ENCODE data around the gene RYR3.

The RYR3 gene

DNA sequence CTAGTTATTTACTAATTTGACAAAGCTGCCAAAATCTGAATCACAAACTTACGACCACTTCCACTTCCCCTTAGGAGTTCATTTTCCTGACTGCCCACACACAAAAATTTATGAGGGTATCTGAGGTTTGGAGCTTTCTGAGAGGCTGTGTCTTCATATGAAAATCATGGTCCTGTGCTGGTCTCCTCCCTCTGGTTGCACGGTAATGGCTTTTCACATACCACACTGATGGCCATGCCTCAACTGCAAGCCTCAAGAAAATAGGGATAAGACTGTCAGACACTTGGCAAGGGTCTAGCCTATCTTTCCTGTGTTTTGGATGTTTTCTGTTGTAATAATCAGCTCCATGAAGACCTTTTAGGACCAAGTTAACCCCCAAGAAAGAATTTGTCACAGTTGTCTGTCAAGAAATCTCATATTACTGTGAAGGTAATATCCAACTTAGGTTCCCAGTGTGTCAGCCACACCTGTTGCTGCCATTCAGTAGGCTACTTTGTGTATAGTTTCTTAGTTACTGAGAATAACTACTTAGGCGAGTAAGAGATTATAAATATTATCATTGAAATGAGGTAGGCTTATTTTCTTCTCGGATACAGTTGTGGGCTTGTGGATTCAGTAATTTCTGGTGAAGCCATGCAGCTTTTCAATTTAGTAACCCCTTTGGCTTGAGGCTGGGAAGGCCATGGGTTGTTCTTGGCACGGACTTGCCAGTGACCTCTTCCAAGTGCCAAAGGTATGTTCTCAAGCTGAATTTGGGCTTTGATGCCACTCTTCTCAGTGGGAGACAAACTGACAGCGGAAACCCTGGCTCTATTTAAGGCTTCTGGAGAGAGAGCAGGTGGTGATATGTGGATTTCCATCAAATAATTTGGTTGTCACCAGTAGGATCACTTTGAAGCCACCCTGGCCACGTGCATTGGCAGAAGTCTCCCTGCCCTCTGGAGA, 101.1 kb downstream of the RYR3 start:
- Histone ChIP-seq H3K27me3 (ENCODE audit: insufficient read depth, low read length) (no peaks in the 10 kb centered on the region), H3K4me3 (ENCODE audit: low read length) (no peak overlapping the region), H2AFZ (ENCODE audit: low read depth, low read length) (no peak overlapping the region), H3K36me3 (ENCODE audit: insufficient read depth, low read length) (no peaks in the 10 kb centered on the region), H3K9me3 (ENCODE audit: low read length) (no peaks in the 10 kb centered on the region), H3K4me1 (ENCODE audit: insufficient read depth, low read length) (no peaks in the 10 kb centered on the region)

DNA sequence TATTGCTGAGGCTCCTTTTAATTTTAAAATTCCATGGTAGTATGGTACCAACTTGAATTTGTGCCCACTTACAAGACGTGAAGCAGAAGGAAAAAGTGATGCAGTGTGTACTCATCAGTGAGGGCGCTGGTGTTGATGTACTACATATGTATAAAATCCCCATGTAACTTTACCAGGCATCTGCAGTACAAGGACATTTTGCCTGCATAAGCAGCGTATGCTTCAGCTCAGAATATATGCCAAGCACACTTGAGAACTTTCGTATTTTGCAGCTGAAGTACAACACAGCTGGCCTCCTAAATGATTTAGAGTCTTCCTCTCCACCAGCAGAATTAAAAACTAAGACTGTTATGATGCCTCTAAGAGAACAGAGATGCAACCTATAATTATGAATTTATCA, 108.9 kb downstream of the RYR3 start:
- H3K4me3 ChIP-seq (ENCODE audit: low read length), result no peak overlapping the region
- no peaks in the 10 kb centered on the region for H3K27me3 ChIP-seq (ENCODE audit: insufficient read depth, low read length)
- H3K4me1 ChIP-seq (ENCODE audit: insufficient read depth, low read length), result no peaks in the 10 kb centered on the region
- H2AFZ ChIP-seq (ENCODE audit: low read depth, low read length), result no peak overlapping the region
- H3K36me3 ChIP-seq (ENCODE audit: insufficient read depth, low read length), result no peaks in the 10 kb centered on the region
- no peaks in the 10 kb centered on the region for H3K9me3 ChIP-seq (ENCODE audit: low read length)

DNA sequence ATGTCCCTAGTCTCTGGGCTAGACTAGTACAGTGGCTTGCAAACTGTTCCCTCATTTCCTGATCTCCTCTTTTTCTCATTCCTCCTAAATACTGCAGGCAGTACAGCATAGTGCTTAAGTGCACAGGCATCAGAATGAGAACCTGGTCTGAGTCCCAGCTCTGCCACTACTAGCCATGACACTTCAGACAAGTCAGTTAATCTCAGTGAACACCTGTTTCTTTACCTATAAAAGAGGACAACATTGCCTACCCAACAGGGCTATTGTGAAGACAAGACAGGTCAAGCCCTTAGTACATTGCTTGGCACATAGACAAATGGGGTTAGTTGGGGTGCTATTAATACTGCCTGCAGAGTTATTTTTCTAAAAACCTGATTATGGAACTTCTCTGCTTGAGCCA, 113.3 kb downstream of the RYR3 start:
- no peaks in the 10 kb centered on the region for H3K4me1 ChIP-seq (ENCODE audit: insufficient read depth, low read length)
- H3K9me3 ChIP-seq (ENCODE audit: low read length), result no peaks in the 10 kb centered on the region
- no peak overlapping the region for H2AFZ ChIP-seq (ENCODE audit: low read depth, low read length)
- H3K4me3 ChIP-seq (ENCODE audit: low read length), result no peak overlapping the region
- no peaks in the 10 kb centered on the region for H3K36me3 ChIP-seq (ENCODE audit: insufficient read depth, low read length)
- no peaks in the 10 kb centered on the region for H3K27me3 ChIP-seq (ENCODE audit: insufficient read depth, low read length)

DNA sequence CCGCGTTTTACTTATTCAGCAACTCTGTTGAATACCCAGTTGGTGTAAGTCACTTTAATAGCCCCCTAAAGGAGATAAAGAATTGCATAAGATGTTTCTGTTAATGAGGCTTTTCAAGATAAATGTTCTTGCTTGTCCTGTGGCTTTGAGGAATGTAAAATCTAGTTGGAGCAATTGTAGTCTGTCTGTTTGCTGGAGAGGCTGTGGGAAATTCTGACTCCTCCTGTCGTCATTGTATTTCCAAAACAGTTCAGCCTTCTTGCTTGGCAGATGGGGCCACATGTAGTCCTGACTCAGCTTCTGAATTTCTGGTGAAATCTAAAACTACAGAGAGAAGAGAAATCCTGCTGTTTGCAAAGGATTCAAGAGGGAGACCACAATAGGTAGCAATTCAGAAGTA, 114.4 kb downstream of the RYR3 start:
- Histone ChIP-seq H3K4me1 (ENCODE audit: insufficient read depth, low read length) (no peaks in the 10 kb centered on the region), H3K27me3 (ENCODE audit: insufficient read depth, low read length) (no peaks in the 10 kb centered on the region), H2AFZ (ENCODE audit: low read depth, low read length) (no peak overlapping the region), H3K9me3 (ENCODE audit: low read length) (no peaks in the 10 kb centered on the region), H3K36me3 (ENCODE audit: insufficient read depth, low read length) (no peaks in the 10 kb centered on the region), H3K4me3 (ENCODE audit: low read length) (no peak overlapping the region)

DNA sequence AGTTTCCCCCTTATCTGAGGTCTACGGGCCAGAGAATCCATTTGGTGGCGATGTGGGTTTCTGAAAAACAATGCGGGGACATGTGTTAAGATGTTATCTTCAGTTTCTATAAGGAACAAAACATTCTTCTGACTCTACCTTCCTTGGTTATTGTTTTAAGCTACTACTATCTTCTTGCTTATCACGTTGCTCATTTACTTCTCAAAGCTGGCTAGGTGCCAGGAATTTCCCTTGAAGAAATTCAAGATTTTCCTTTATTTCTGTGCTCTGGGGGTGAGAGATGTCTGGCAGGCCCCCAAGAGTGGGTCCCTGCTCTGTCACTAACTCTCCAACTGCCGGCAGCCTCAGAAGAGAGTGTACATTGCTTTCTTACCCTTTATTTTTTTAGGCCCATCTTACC, 119.8 kb downstream of the RYR3 start:
- Histone ChIP-seq H3K4me1 (ENCODE audit: insufficient read depth, low read length) (no peaks in the 10 kb centered on the region), H2AFZ (ENCODE audit: low read depth, low read length) (no peak overlapping the region), H3K4me3 (ENCODE audit: low read length) (no peak overlapping the region), H3K36me3 (ENCODE audit: insufficient read depth, low read length) (no peaks in the 10 kb centered on the region), H3K27me3 (ENCODE audit: insufficient read depth, low read length) (no peaks in the 10 kb centered on the region), H3K9me3 (ENCODE audit: low read length) (no peaks in the 10 kb centered on the region)

DNA sequence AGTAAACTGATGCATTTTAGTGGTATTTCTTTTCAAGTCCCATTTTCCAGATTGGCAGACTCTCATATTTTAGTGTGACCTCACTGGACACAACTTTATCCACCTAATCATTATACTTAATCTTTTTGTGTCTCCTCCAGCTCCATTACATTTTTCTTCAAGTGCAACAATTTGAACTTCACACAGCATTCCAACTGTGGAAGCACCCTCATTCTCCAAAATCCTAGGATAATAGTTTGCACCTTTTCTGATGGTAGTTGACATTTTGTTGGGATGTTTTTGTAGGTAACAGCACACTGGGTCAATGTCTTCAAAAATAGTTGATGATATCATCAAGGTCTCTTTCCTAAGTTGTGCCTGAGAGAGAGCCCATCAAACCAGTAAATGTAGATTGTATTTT, 123.1 kb downstream of the RYR3 start:
- Histone ChIP-seq H3K9me3 (ENCODE audit: low read length) (no peaks in the 10 kb centered on the region), H3K27me3 (ENCODE audit: insufficient read depth, low read length) (no peaks in the 10 kb centered on the region), H2AFZ (ENCODE audit: low read depth, low read length) (no peak overlapping the region), H3K4me3 (ENCODE audit: low read length) (no peak overlapping the region), H3K36me3 (ENCODE audit: insufficient read depth, low read length) (no peaks in the 10 kb centered on the region), H3K4me1 (ENCODE audit: insufficient read depth, low read length) (no peaks in the 10 kb centered on the region)

DNA sequence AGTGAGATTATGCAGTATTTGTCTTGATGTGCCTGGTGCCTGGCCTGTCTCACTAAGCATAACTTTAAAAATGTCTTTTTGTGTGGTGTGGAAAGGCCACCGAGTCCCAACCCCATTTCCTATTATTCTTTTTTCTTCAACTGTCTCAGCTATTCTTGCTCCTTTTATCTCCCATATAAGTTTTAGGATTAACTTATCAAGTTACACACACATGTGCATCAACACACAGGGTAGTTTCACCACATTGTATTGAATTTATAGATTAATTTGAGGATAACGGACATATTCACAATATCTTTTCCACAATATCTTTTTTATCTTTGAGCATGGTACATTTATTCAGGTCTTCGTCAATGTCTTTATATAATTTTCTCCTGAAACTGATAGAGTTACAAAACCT, 127.6 kb downstream of the RYR3 start:
- Histone ChIP-seq H3K4me3 (ENCODE audit: low read length) (no peak overlapping the region), H3K9me3 (ENCODE audit: low read length) (no peaks in the 10 kb centered on the region), H3K36me3 (ENCODE audit: insufficient read depth, low read length) (no peaks in the 10 kb centered on the region), H3K27me3 (ENCODE audit: insufficient read depth, low read length) (no peaks in the 10 kb centered on the region), H3K4me1 (ENCODE audit: insufficient read depth, low read length) (no peaks in the 10 kb centered on the region), H2AFZ (ENCODE audit: low read depth, low read length) (no peak overlapping the region)

DNA sequence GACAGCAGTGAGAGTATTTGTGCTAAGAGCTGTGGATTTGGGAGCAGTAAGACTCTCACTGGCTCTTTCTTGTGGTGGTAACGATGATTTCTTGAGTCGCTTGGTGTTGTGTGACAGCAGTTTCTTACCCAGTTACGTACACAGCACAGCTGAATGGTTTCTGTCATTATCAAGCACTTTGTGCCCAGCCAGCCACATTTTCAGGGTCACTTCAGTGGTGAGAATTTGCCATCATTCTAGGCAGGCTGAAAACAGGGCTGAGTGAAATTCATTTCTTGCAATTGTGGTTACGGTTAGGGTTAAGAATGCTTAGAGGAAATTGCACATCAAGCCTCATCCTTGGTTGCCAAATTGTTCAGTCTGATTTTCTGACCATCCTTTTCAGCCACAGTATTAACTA, 130.1 kb downstream of the RYR3 start:
- no peak overlapping the region for H3K4me3 ChIP-seq (ENCODE audit: low read length)
- no peaks in the 10 kb centered on the region for H3K27me3 ChIP-seq (ENCODE audit: insufficient read depth, low read length)

DNA sequence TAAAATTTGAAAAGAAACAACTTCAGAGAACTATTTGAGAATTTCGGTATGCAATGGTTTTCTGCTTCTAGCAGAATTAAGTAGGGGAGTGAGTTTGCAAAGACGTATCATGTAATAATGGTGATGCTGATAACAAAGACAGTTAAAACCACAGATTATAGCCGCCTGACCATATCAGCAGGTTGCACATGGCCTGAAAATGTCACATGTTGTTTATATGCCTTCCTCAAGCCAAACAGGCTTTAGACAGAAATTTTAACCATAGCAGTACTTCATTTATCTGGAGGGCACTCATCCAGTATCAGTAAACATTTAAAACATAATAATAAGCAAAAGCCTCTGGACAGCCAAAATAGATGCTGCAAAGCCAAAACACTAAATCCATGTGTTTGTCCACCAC, 131.7 kb downstream of the RYR3 start:
- no peaks in the 10 kb centered on the region for H3K4me1 ChIP-seq (ENCODE audit: insufficient read depth, low read length)
- H3K9me3 ChIP-seq (ENCODE audit: low read length), result no peaks in the 10 kb centered on the region
- H3K4me3 ChIP-seq (ENCODE audit: low read length), result no peak overlapping the region
- no peak overlapping the region for H2AFZ ChIP-seq (ENCODE audit: low read depth, low read length)
- H3K36me3 ChIP-seq (ENCODE audit: insufficient read depth, low read length), result no peaks in the 10 kb centered on the region
- no peaks in the 10 kb centered on the region for H3K27me3 ChIP-seq (ENCODE audit: insufficient read depth, low read length)

More for the DNA sequence above, 130.1 kb downstream of the RYR3 start:
- Histone ChIP-seq H3K9me3 (ENCODE audit: low read length) (no peaks in the 10 kb centered on the region), H3K36me3 (ENCODE audit: insufficient read depth, low read length) (no peaks in the 10 kb centered on the region), H2AFZ (ENCODE audit: low read depth, low read length) (no peak overlapping the region), H3K4me1 (ENCODE audit: insufficient read depth, low read length) (no peaks in the 10 kb centered on the region)

DNA sequence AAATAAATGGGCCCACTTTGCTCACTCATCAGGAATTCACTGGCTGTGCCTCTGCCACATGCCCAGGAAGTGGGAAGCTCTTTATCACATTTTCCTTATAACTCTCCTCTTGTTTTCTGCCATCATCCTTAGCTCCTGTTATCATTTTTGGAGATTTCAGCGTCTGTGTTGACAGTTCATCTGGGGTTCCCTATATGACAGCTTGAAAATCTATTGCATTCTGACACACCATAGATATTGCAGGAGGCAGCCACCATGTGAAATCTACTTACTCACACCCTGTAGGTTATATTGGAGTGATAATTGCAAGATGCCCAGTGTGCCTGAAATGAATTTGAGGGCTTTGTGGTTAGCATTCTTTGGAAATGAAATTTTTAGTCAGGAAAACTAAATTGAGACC, 132.9 kb downstream of the RYR3 start:
- H3K4me1 ChIP-seq (ENCODE audit: insufficient read depth, low read length), result no peaks in the 10 kb centered on the region
- no peaks in the 10 kb centered on the region for H3K36me3 ChIP-seq (ENCODE audit: insufficient read depth, low read length)
- H3K4me3 ChIP-seq (ENCODE audit: low read length), result no peak overlapping the region
- H3K27me3 ChIP-seq (ENCODE audit: insufficient read depth, low read length), result no peaks in the 10 kb centered on the region
- no peaks in the 10 kb centered on the region for H3K9me3 ChIP-seq (ENCODE audit: low read length)
- no peak overlapping the region for H2AFZ ChIP-seq (ENCODE audit: low read depth, low read length)

DNA sequence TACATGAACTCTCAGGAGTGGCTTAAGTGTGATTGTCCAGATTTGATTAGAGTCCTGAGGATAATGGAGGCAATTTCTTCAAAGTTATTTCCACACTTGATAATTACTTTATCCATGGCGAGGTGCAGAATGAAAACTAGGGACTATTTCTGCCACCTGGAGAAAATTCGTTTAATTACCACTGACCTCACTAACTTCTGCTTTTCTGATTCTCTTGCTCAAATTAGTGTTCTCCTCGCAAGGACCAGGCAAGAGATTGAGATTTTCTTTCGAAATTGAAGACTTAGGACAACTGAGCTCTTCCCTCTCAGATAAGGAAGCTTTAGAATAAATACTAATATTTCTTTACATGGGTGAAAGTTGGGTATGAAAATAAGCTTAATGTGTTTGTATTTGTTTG, 135.2 kb downstream of the RYR3 start:
- no peaks in the 10 kb centered on the region for H3K27me3 ChIP-seq (ENCODE audit: insufficient read depth, low read length)
- no peaks in the 10 kb centered on the region for H3K36me3 ChIP-seq (ENCODE audit: insufficient read depth, low read length)
- no peaks in the 10 kb centered on the region for H3K4me1 ChIP-seq (ENCODE audit: insufficient read depth, low read length)

DNA sequence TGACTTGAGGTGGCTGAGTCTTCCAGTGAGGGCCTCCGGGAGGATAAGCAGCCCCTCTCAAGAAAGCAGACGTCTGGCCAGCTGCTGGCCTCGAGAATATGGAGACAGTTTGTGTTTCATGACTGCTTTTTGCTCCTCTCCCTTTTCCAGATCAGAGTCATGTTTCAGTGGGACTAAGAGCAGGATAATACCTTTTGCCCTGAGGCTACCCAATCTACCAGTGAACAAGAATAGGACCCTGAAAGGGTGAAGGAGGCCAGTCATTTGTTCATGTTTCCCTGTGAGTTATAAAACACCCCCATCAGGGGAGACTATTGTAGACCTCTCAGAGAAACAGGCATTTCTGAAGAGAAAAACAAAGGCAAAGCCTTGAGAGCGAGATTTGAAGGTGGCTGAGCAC, 137.4 kb downstream of the RYR3 start:
- no peaks in the 10 kb centered on the region for H3K9me3 ChIP-seq (ENCODE audit: low read length)
- no peak overlapping the region for H3K4me3 ChIP-seq (ENCODE audit: low read length)
- no peak overlapping the region for H2AFZ ChIP-seq (ENCODE audit: low read depth, low read length)
- H3K4me1 ChIP-seq (ENCODE audit: insufficient read depth, low read length), result no peaks in the 10 kb centered on the region
- no peaks in the 10 kb centered on the region for H3K36me3 ChIP-seq (ENCODE audit: insufficient read depth, low read length)
- H3K27me3 ChIP-seq (ENCODE audit: insufficient read depth, low read length), result no peaks in the 10 kb centered on the region

More for the DNA sequence above, 135.2 kb downstream of the RYR3 start:
- no peak overlapping the region for H3K4me3 ChIP-seq (ENCODE audit: low read length)
- no peak overlapping the region for H2AFZ ChIP-seq (ENCODE audit: low read depth, low read length)
- H3K9me3 ChIP-seq (ENCODE audit: low read length), result no peaks in the 10 kb centered on the region

DNA sequence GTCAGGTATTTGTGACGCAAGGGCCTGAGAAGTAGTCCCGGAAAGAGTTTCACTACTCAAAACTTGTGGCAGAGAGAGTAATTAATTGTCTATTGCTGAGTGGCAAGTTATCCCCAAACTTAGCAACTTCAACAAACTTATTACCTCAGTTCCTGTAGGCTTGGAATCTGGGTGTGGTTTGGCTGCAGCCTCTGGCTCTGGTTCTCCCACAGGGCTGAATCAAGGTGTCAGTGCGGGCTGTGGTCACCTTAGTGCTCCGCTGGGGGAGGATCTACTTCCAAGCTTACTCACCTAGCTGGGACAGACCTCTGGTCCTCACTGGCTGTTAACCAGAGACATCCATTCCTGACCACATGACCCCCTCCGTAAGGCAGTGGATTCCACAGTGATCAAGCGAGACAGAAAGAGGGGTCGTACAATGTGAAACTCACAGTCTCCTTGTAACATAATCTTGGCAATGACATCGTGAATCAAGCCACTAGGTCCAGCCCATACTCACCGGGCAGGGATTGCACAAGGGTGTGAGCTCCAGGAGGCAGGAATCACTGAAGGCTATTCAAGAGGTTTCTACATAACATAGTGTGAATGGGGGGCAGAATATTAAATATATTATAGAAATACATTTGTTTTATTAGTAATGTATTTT, 138.3 kb downstream of the RYR3 start:
- Histone ChIP-seq H3K4me3 (ENCODE audit: low read length) (no peak overlapping the region), H2AFZ (ENCODE audit: low read depth, low read length) (no peak overlapping the region), H3K27me3 (ENCODE audit: insufficient read depth, low read length) (no peaks in the 10 kb centered on the region), H3K9me3 (ENCODE audit: low read length) (no peaks in the 10 kb centered on the region), H3K36me3 (ENCODE audit: insufficient read depth, low read length) (no peaks in the 10 kb centered on the region), H3K4me1 (ENCODE audit: insufficient read depth, low read length) (no peaks in the 10 kb centered on the region)

Measured in neuron (in vitro differentiated cells).